ENCODE data around the gene RBM5.
A peak's percentile ranks its signal among the peaks of the same experiment; 100 is the strongest.

The RBM5 gene

GRCh38 chr3:50140990-50141389, 52.3 kb downstream of the RBM5 start:
- no peak overlapping the region for H3K27ac ChIP-seq
- TF ChIP-seq CTCF (IDR thresholded peaks at IDR 0.05) (no peak), ZFX (IDR thresholded peaks at IDR 0.05; ENCODE audit: borderline replicate concordance) (no peak)

- TF ChIP-seq ZFX (IDR thresholded peaks at IDR 0.05; ENCODE audit: borderline replicate concordance) = no peak
- peak; percentile 25; the same call in 1 of the 2 replicates for TF ChIP-seq CTCF (IDR thresholded peaks at IDR 0.05)
- H3K27ac ChIP-seq = no peak overlapping the region
Observed at GRCh38 chr3:50146316-50146901, 57.7 kb downstream of the RBM5 start.

- TF ChIP-seq ZFX (IDR thresholded peaks at IDR 0.05; ENCODE audit: borderline replicate concordance) (no peak), CTCF (IDR thresholded peaks at IDR 0.05) (no peak)
- no peak overlapping the region for H3K27ac ChIP-seq
Observed at GRCh38 chr3:50147016-50147415, 58.3 kb downstream of the RBM5 start.

GRCh38 chr3:50147447-50147846, 58.7 kb downstream of the RBM5 start:
- TF ChIP-seq CTCF (IDR thresholded peaks at IDR 0.05) (no peak), ZFX (IDR thresholded peaks at IDR 0.05; ENCODE audit: borderline replicate concordance) (no peak)

GRCh38 chr3:50147861-50148260, 59.1 kb downstream of the RBM5 start:
- no peak for TF ChIP-seq CTCF (IDR thresholded peaks at IDR 0.05)
- no peak for TF ChIP-seq ZFX (IDR thresholded peaks at IDR 0.05; ENCODE audit: borderline replicate concordance)
- no peak overlapping the region for H3K27ac ChIP-seq

More at GRCh38 chr3:50147447-50147846, 58.7 kb downstream of the RBM5 start:
- H3K27ac ChIP-seq = no peak overlapping the region

- H3K27ac ChIP-seq = no peak overlapping the region
- TF ChIP-seq CTCF (IDR thresholded peaks at IDR 0.05) = no peak
- no peak for TF ChIP-seq ZFX (IDR thresholded peaks at IDR 0.05; ENCODE audit: borderline replicate concordance)
Observed at GRCh38 chr3:50150404-50150750, 61.7 kb downstream of the RBM5 start.

- no peak overlapping the region for H3K27ac ChIP-seq
- no peak for TF ChIP-seq ZFX (IDR thresholded peaks at IDR 0.05; ENCODE audit: borderline replicate concordance)
Observed at GRCh38 chr3:50150863-50151686, 62.4 kb downstream of the RBM5 start.

Data from 22Rv1 (cell line).